MM.1S (cell line): ENCODE results near the gene ERICH6B.

Experiments used
- DNase-seq: peaks from one replicate; pipeline ENCODE4 v3.0.0-alpha.2; 2015
- H2AFZ ChIP-seq: fragments of 300-600 bp; sonication (generic); 2 replicates; pipeline ENCODE4 v1.6.0; 2016; ENCODE audit warnings: antibody characterized with exemption, low read length
- H3F3A ChIP-seq: fragments of 300-600 bp; sonication (generic); 2 replicates; pipeline ENCODE4 v1.6.1; 2016; ENCODE audit warnings: mild to moderate bottlenecking, antibody characterized with exemption, low read length, moderate library complexity, mixed read lengths; ENCODE audit not compliant: insufficient read depth
- H3K27ac ChIP-seq: fragments of 300-600 bp; sonication (generic); 2 replicates; pipeline ENCODE4 v1.5.1; 2016; ENCODE audit warnings: mild to moderate bottlenecking, low read length
- H3K27me3 ChIP-seq: fragments of 300-600 bp; sonication (generic); replicated peaks from 2 replicates; pipeline ENCODE4 v1.6.0; 2016; ENCODE audit warnings: low read length; ENCODE audit not compliant: insufficient read depth
- H3K36me3 ChIP-seq: fragments of 300-600 bp; sonication (generic); replicated peaks from 2 replicates; pipeline ENCODE4 v1.6.1; 2016; ENCODE audit warnings: mild to moderate bottlenecking, low read length, mixed read lengths; ENCODE audit not compliant: insufficient read depth
- H3K4me1 ChIP-seq: fragments of 300-600 bp; sonication (generic); 2 replicates; pipeline ENCODE4 v1.6.1; 2016; ENCODE audit warnings: low read length, mixed read lengths
- H3K4me2 ChIP-seq: fragments of 300-600 bp; sonication (generic); 2 replicates; pipeline ENCODE4 v1.6.0; 2016; ENCODE audit warnings: low read depth, low read length
- H3K4me3 ChIP-seq: fragments of 300-600 bp; sonication (generic); 2 replicates; pipeline ENCODE4 v1.5.1; 2016; ENCODE audit warnings: low read length, mixed read lengths
- H3K79me2 ChIP-seq: fragments of 300-600 bp; sonication (generic); 2 replicates; pipeline ENCODE4 v1.6.1; 2016; ENCODE audit warnings: mixed run types, low read length, mixed read lengths
- H3K9ac ChIP-seq: fragments of 300-600 bp; sonication (generic); 2 replicates; pipeline ENCODE4 v1.6.1; 2016; ENCODE audit warnings: low read length, mixed read lengths
- H3K9me2 ChIP-seq: fragments of 300-600 bp; sonication (generic); replicated peaks from 2 replicates; pipeline ENCODE4 v1.6.1; 2016; ENCODE audit warnings: mild to moderate bottlenecking, low read length, mixed read lengths; ENCODE audit not compliant: insufficient read depth
- H3K9me3 ChIP-seq: fragments of 300-600 bp; sonication (generic); replicated peaks from 2 replicates; pipeline ENCODE4 v1.6.1; 2016; ENCODE audit warnings: mild to moderate bottlenecking, low read length, mixed read lengths; ENCODE audit not compliant: insufficient read depth
- H4K20me1 ChIP-seq: fragments of 300-600 bp; sonication (generic); 2 replicates; pipeline ENCODE4 v1.6.1; 2016; ENCODE audit warnings: mild to moderate bottlenecking, low read length, moderate library complexity, mixed read lengths; ENCODE audit not compliant: insufficient read depth
- EZH2 ChIP-seq: fragments of 300-600 bp; sonication (generic); optimal IDR thresholded peaks from 2 replicates; pipeline ENCODE3; 2017; ENCODE audit warnings: low read depth, mild to moderate bottlenecking, antibody characterized with exemption, low read length, mixed read lengths
- EZH2phosphoT487 ChIP-seq: fragments of 300-600 bp; sonication (generic); IDR thresholded peaks from 2 replicates; pipeline ENCODE4 v1.6.1; 2018; ENCODE audit warnings: antibody characterized with exemption, low read length
- TF ChIP-seq, protein P1 (sequence below): fragments of 300-600 bp; sonication (generic); IDR thresholded peaks from 2 replicates; pipeline ENCODE4 v1.5.1; 2016; ENCODE audit warnings: antibody characterized with exemption, low read length, mixed read lengths

The ERICH6B gene

DNA sequence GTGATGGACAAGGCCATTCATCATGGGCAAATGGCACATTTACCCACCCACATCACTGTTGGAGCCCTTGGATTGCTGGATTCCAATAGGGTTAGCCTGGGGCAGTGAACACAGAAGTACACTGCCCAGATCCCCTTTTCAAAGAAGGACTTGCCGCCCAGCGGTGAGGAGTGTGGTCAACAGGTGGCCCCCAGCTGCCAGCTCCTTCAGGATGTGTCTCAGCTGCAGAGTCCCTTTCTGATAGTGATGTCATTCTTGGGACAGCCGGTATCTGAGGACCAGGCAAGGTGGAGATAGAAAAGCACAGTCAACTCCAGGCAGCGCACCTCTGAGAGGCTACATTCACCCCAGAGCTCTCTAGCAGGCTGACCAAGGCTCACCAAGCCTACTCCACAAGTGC, 16.9 kb downstream of the ERICH6B start:
- Histone ChIP-seq H3K27me3 (no peaks in the 10 kb centered on the region), H2AFZ (no peak overlapping the region), H3F3A (no peaks in the 10 kb centered on the region), H3K4me1 (no peaks in the 10 kb centered on the region), H3K36me3 (no peaks in the 10 kb centered on the region), H3K79me2 (no peaks in the 10 kb centered on the region), H3K27ac (no peak overlapping the region), H4K20me1 (no peaks in the 10 kb centered on the region), H3K9me2 (no peaks in the 10 kb centered on the region), H3K4me2 (no peak overlapping the region), H3K4me3 (no peak overlapping the region), H3K9ac (no peak overlapping the region), H3K9me3 (no peaks in the 10 kb centered on the region)
- no peak for DNase-seq
- TF ChIP-seq EZH2phosphoT487 (no peak), EZH2 (no peak)
- TF ChIP-seq, protein P1, sequence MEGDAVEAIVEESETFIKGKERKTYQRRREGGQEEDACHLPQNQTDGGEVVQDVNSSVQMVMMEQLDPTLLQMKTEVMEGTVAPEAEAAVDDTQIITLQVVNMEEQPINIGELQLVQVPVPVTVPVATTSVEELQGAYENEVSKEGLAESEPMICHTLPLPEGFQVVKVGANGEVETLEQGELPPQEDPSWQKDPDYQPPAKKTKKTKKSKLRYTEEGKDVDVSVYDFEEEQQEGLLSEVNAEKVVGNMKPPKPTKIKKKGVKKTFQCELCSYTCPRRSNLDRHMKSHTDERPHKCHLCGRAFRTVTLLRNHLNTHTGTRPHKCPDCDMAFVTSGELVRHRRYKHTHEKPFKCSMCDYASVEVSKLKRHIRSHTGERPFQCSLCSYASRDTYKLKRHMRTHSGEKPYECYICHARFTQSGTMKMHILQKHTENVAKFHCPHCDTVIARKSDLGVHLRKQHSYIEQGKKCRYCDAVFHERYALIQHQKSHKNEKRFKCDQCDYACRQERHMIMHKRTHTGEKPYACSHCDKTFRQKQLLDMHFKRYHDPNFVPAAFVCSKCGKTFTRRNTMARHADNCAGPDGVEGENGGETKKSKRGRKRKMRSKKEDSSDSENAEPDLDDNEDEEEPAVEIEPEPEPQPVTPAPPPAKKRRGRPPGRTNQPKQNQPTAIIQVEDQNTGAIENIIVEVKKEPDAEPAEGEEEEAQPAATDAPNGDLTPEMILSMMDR = no peak

DNA sequence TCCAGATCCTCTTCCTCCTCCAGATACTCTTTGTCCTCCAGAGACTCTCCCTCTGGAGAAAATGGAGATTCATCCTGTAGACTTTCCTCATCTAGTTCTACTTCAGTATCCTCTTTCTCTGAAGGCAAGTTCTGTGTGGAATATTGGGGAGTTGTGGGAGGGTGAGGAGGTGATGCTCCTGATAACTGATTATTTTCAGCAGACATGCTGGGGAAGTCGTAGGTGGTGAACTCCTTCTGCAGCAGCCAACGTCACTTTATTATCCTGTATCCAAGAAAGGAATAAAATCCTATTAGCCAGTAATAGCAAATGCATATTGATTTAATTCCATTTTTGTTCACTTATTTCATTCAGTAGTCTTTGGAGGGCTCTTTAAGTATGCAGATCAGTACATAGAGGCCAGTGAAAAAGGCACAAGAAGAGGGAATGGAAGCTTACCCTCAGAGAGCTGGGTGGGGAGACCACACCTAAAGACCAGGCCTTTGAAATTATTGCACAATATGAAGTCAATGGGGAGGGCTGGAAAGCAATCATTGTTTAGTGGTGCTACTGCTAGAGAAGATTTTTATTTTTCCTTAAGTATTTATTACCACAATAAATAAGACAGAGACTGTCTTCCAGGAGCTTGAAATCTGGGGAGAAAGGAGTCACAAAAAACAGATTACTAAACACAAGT, 18.6 kb downstream of the ERICH6B start:
- Histone ChIP-seq H2AFZ (no peak overlapping the region), H4K20me1 (no peaks in the 10 kb centered on the region)

DNA sequence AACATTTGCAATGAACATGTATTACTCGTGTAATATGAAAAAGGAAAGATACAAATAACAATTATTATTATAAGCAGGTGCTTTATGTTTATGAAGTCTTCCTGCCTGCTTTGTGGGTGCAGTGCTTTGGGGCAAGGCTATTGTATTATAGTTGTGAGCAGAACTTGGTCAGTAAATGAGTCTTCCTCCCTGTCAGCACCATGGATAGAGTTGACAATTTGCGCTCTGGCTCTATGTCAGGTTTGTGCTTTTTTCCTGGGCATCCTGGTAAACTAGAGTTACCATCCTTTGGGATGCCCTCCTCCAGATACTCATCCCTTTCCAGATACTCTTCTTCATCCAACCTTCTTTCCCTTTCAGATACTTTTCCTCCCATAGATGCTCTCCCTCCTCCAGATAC, 19.6 kb downstream of the ERICH6B start:
- H2AFZ ChIP-seq = no peak overlapping the region
- no peak overlapping the region for H3K4me2 ChIP-seq
- no peaks in the 10 kb centered on the region for H3K27me3 ChIP-seq
- H3K4me3 ChIP-seq = no peak overlapping the region
- H3K4me1 ChIP-seq = 0 out of 2 replicates have a peak, but pooled peaks cover 3% of the 10 kb centered on the region
- no peak for DNase-seq
- no peak overlapping the region for H3K9ac ChIP-seq
- no peaks in the 10 kb centered on the region for H3K9me3 ChIP-seq
- TF ChIP-seq EZH2 (no peak), EZH2phosphoT487 (no peak)
- TF ChIP-seq, protein P1 = no peak
- H3K9me2 ChIP-seq = no peaks in the 10 kb centered on the region
- H4K20me1 ChIP-seq = no peaks in the 10 kb centered on the region
- no peak overlapping the region for H3K27ac ChIP-seq
- H3K79me2 ChIP-seq = no peaks in the 10 kb centered on the region
- no peaks in the 10 kb centered on the region for H3F3A ChIP-seq
- H3K36me3 ChIP-seq = no peaks in the 10 kb centered on the region

More for the DNA sequence above, 18.6 kb downstream of the ERICH6B start:
- DNase-seq = no peak
- Histone ChIP-seq H3F3A (no peaks in the 10 kb centered on the region), H3K9me3 (no peaks in the 10 kb centered on the region), H3K27me3 (no peaks in the 10 kb centered on the region), H3K4me3 (no peak overlapping the region), H3K36me3 (no peaks in the 10 kb centered on the region), H3K4me1 (0 out of 2 replicates have a peak, but pooled peaks cover 3% of the 10 kb centered on the region), H3K27ac (no peak overlapping the region), H3K9ac (no peak overlapping the region), H3K4me2 (no peak overlapping the region), H3K9me2 (no peaks in the 10 kb centered on the region), H3K79me2 (no peaks in the 10 kb centered on the region)
- TF ChIP-seq, protein P1 = no peak
- TF ChIP-seq EZH2phosphoT487 = no peak
- TF ChIP-seq EZH2 = no peak
